Neural cell (in vitro differentiated cells): ENCODE data around the gene LRRC46.

Experiments
- CTCF ChIP-seq: fragments of 450-650 bp; IDR thresholded peaks from 2 replicates; pipeline ENCODE4 v1.5.1; 2014; ENCODE audit warnings: antibody characterized with exemption, mild to moderate bottlenecking, moderate library complexity; ENCODE audit not compliant: poor library complexity, severe bottlenecking
- EP300 ChIP-seq: fragments of 450-650 bp; conservative IDR thresholded peaks from 2 replicates; pipeline ENCODE4 v1.6.1; 2014; ENCODE audit warnings: antibody characterized with exemption, mild to moderate bottlenecking, moderate library complexity; ENCODE audit not compliant: poor library complexity, severe bottlenecking
- EZH2 ChIP-seq: fragments of 200-600, 300-800 bp; shearing (Covaris generic), sonication (generic); IDR thresholded peaks from 2 replicates; pipeline ENCODE4 v1.6.1; 2014; ENCODE audit warnings: antibody characterized with exemption, low read length, borderline replicate concordance, mild to moderate bottlenecking; ENCODE audit not compliant: insufficient read depth, poor library complexity, severe bottlenecking
- MXI1 ChIP-seq: fragments of 450-650 bp; conservative IDR thresholded peaks from 2 replicates; pipeline ENCODE4 v1.6.1; 2014; ENCODE audit warnings: antibody characterized with exemption, mild to moderate bottlenecking; ENCODE audit not compliant: poor library complexity, severe bottlenecking
- POLR2AphosphoS5 ChIP-seq: IDR thresholded peaks from 2 replicates; pipeline ENCODE4 v1.6.1; 2012
- RAD21 ChIP-seq: fragments of 450-650 bp; conservative IDR thresholded peaks from 2 replicates; pipeline ENCODE4 v1.6.1; 2014; ENCODE audit warnings: antibody characterized with exemption, mild to moderate bottlenecking, moderate library complexity
- REST ChIP-seq: IDR thresholded peaks from 2 replicates; pipeline ENCODE4 v1.6.1; 2012; ENCODE audit warnings: borderline replicate concordance
- SMC3 ChIP-seq: fragments of 450-650 bp; conservative IDR thresholded peaks from 2 replicates; pipeline ENCODE4 v1.6.1; 2014; ENCODE audit warnings: antibody characterized with exemption, mild to moderate bottlenecking, moderate library complexity; ENCODE audit not compliant: poor library complexity
- TAF1 ChIP-seq: IDR thresholded peaks from 2 replicates; pipeline ENCODE4 v1.6.1; 2012; ENCODE audit warnings: low read depth

GRCh38 chr17:47845716-47846075 lies 14.2 kb downstream of the LRRC46 start:
- TF ChIP-seq CTCF (no peak), EZH2 (no peak), TAF1 (no peak), REST (no peak), POLR2AphosphoS5 (no peak), RAD21 (no peak), EP300 (no peak), SMC3 (no peak), MXI1 (no peak)
